ENCODE results near the gene ENHO.

DNA sequence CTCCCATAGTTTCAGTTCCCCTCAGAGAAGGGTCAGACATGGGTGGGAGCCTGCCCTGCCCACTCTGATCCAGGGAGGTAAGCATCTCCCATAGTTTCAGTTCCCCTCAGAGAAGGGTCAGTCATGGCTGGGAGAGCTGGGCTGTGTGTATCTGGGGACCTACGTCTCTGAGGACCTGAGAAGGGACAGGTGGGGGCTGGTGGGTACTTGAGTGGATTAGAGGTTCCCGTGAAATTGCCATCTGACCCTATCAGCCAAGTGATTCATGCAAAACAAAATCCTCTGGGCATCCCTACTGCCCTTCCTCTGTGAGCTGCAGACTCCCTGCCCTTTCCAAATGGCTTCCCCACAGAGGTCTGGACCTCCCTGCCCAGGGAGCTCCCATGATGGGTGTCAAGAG, 3.9 kb downstream of the ENHO start:
- TF ChIP-seq, protein P1, sequence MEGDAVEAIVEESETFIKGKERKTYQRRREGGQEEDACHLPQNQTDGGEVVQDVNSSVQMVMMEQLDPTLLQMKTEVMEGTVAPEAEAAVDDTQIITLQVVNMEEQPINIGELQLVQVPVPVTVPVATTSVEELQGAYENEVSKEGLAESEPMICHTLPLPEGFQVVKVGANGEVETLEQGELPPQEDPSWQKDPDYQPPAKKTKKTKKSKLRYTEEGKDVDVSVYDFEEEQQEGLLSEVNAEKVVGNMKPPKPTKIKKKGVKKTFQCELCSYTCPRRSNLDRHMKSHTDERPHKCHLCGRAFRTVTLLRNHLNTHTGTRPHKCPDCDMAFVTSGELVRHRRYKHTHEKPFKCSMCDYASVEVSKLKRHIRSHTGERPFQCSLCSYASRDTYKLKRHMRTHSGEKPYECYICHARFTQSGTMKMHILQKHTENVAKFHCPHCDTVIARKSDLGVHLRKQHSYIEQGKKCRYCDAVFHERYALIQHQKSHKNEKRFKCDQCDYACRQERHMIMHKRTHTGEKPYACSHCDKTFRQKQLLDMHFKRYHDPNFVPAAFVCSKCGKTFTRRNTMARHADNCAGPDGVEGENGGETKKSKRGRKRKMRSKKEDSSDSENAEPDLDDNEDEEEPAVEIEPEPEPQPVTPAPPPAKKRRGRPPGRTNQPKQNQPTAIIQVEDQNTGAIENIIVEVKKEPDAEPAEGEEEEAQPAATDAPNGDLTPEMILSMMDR (IDR thresholded peaks at IDR 0.05): no peak
- TF ChIP-seq EP300 (IDR thresholded peaks at IDR 0.05) (no peak), POLR2A (IDR thresholded peaks at IDR 0.05) (no peak)

All from tibial nerve (tissue), 4 donors.